CMK (cell line): ENCODE results near the gene PRDM4.
A peak's percentile ranks its signal among the peaks of the same experiment; 100 is the strongest.

Source experiments
- DNase-seq: peaks from one replicate; pipeline ENCODE4 v3.0.0-alpha.2; 2010; ENCODE audit warnings: low read depth

Gene PRDM4, protein sequence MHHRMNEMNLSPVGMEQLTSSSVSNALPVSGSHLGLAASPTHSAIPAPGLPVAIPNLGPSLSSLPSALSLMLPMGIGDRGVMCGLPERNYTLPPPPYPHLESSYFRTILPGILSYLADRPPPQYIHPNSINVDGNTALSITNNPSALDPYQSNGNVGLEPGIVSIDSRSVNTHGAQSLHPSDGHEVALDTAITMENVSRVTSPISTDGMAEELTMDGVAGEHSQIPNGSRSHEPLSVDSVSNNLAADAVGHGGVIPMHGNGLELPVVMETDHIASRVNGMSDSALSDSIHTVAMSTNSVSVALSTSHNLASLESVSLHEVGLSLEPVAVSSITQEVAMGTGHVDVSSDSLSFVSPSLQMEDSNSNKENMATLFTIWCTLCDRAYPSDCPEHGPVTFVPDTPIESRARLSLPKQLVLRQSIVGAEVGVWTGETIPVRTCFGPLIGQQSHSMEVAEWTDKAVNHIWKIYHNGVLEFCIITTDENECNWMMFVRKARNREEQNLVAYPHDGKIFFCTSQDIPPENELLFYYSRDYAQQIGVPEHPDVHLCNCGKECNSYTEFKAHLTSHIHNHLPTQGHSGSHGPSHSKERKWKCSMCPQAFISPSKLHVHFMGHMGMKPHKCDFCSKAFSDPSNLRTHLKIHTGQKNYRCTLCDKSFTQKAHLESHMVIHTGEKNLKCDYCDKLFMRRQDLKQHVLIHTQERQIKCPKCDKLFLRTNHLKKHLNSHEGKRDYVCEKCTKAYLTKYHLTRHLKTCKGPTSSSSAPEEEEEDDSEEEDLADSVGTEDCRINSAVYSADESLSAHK

GRCh38 chr12:107760809-107761501 is at the start of gene PRDM4:
TSS of gene PRDM4 (minus strand) at chr12:107761137. CDS start at chr12:107760515, 622 bp downstream.
- DNase-seq, result peak; percentile 83

DNA sequence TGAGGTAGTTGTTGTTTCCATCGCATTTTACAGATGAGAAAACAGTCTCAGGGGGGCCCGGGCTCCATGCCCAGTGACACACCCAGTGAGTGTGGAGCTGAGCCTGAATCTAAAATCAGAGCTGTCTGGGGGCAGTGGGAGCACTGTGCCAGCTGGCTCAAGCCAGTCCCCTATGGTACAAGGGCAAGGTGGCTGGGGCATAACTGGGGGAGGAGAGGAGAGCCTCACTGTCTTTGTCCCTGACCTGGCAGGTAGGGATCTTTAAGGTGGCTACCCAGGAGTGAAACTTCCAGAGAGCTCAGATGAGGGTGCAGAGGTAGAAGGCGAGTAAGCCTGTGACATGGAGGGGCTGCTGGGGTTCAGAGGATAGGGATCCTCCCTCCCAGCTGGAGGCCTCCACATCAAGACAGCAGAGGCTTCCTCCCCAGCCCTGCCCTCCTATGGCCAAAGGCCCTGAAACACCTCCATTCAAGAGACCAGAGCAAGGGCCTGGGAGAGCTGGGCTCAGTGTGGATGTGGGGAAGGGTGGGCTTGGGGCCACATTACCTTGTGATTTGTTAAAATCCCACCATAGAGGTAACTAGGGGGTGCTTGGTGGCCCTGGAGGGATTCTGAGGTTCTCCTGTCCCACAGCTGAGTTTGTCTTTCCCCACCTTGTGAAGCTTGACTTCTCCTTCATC is 46.7 kb upstream of the PRDM4 start:
- DNase-seq, result no peak

- no peak for DNase-seq
Measured at GRCh38 chr12:107805488-107806180, 44.7 kb upstream of the PRDM4 start.

DNA sequence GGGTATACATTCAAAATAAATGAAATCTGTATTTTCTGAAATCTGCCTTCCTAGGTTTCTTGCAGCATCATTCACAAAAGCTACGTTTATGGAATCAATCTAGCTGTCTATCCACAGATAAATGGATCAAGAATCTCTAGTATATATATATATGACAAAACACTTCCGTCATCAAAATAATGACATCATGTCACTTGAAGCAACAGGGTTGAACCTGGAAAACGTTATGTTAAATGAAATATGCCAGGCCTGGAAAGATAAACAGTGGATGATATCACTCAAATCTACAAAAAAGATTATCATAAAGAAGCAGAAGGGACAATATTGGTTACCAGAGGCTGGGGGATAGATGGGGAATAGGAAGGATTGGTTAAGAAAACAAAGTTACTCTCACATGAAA is 42.2 kb upstream of the PRDM4 start:
- no peak for DNase-seq

DNA sequence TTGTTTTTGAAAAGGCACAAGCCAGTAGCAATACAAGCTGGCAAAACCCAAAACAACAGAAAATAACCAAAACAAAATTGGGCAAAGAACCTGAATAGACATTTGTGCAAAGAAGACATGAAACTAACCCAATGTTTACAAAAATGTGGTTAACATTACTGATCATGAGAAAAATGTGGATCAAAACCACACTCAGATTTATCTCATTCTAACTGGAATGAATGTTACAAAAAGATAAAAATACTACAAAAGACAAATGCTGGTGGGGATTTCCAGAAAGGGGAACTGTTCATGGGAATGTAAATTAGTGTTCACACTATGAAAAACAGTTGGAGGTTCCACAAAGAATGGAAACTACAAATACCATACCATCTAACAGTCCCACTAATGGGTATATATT is 40.2 kb upstream of the PRDM4 start:
- DNase-seq, result no peak

GRCh38 chr12:107798580-107798979 is 37.6 kb upstream of the PRDM4 start:
- DNase-seq, result no peak

DNA sequence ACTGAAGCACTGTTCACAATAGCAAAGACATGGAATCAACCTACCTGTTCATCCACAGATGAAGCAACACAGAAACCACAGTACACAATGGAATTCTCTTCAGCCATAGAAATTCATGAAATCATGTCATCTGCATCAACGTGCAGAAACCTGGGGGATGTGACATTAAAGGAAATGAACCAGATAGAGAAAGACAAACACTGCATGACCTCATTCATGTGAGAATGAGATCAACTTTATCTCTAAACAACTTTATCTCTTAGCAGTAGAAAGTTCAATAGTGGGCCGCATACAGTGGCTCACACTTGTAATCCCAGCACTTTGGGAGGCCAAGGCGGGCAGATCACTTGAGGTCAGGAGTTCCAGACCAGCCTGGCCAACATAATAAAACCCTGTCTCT is 33.5 kb upstream of the PRDM4 start:
- DNase-seq, result no peak

- no peak for DNase-seq
Measured at GRCh38 chr12:107791465-107792089, 30.6 kb upstream of the PRDM4 start.

- DNase-seq, result no peak
Measured at GRCh38 chr12:107788690-107789458, 27.9 kb upstream of the PRDM4 start.

GRCh38 chr12:107788281-107788680 is 27.3 kb upstream of the PRDM4 start:
- DNase-seq, result no peak

DNA sequence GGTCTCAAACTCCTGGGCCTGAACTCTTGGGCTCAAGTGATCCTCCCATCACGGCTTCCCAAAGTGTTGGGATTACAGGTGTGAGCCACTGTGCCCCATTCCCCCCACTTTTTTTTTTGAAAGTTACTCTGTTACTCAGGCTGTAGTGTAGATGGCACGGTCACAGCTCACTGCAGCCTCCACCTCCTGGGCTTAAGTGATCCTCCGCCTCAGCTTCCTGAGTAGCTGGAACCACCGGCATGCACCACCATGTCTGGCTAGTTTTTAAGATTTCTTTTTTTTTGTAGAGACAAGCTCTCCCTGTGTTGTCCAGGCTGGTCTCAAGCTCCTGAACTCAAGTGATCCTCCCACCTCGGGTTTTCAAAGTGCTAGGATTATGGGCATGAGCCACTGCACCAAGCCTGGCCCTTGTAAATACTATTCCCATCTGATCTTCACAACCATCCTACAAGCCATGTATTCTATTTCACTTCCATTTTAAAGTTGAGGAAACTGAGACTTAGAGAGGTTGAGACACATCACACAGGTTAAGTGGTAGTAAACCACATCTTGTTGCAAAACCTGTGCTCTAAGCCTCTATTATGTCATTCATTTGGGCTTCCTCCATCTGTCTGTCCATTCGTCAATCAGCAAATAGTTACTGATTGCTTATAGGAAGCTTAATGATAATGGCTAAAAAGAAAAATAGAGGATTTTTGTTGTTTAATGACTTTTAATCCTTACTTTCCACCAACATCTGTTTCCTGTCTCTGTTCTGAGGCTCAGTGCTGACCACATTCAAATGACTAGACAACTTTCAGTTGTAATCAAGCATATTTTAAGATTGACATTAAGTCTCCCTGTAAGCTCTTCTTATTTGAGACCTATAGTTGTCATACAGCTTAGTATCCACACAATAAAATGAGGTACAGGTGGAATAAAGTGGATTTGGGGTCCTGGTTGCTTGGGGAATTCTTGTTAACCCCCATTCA is 22.8 kb upstream of the PRDM4 start:
- no peak for DNase-seq

- DNase-seq, result no peak
Measured at GRCh38 chr12:107782067-107782466, 21.1 kb upstream of the PRDM4 start.

- DNase-seq, result no peak
Measured at GRCh38 chr12:107780298-107780697, 19.4 kb upstream of the PRDM4 start.

DNA sequence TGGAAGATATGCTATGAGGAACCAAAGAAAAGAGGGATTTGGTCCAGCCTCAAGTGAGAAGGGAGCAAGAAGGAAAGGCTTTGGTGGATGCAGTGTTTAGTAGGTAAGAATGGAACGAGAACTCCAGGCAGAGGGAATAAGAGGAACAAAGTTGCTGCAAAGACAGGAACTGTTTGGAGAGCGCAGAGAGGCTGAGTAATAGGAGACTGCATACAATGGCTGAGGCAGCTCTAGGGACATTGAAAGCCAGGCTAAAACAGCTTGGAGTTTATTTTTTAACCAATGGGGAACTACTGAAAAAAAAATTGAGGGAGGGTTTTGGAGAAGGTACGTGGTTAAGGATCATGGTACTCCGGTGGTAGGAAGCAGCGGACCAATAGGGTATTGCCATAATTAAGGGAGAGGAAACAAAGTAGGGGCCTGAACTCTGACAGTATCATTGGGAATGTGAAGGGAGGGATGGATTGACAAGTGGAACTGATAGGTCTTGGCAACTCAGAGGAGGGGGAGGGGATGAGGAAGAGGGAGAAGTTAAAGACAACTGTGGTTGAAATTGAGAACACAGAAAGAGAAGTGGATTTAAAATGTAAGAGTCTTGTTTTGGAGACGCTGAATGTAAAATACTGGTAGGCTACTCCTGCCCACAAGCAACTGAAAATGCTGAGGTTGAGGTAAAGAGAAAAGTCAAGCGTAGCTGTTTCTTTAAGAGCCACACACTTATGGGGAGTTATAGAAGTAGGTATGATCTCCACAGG is 18.3 kb upstream of the PRDM4 start:
- no peak for DNase-seq

DNA sequence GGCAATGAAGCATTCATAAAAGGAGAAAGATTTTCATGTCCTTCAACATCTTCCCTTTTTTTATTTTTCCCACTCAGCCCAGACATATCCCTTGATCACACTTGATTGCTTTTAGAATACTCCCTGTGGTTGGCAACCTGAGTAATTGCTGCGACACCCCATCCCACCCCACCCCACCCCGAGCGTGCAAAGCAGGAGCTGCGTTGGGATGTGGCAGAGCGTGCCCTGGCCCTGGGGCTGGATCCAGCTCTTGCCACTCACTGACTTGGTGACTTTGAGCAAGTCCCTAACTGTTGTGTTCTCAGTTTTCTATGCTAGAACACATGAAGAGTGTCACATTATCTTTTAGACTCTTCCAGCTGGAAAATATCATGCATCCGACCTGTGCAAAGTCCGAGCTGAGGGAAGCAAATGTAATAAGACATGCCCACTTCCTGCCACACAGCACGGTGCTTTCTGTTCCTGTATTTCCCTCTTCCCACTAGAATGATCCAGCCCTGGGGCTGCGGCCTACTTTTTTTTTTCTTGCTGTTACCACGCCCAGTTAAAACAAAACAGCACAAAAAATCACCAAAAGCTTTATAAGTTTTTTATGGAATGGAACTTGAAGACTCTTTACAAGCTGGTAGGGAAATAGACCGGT is 17.6 kb upstream of the PRDM4 start:
- DNase-seq, result no peak

DNA sequence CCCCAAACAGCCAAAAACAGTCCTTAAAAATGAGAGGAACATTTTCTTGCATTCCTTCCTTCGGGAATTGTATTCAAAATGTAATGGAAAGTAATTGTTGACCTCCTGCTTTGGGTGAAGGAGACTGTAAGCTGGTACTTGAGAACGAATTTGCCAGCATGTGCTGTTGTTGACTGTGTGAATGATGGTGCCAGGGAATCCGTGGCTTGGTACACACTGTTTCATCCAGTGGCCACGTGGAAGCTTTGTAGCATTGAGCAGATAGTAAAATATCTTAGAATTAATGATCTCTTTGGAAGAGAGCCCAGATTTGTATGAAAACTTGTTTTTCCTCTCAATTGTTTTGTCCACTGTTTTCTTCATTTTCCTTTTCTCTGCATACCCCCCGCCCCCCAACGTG is 15.2 kb upstream of the PRDM4 start:
- no peak for DNase-seq

GRCh38 chr12:107775093-107775721 is 14.3 kb upstream of the PRDM4 start:
- DNase-seq, result no peak
